Upper lobe of right lung (tissue), 1 donor: Measurements from ENCODE around the gene LILRA6. TPM values are rescaled to one million over a fixed set of nuclear protein-coding genes. Genes with fewer than 3 reads are reported as not detected.
A peak's percentile ranks its signal among the peaks of the same experiment; 100 is the strongest.

Source experiments
- ATAC-seq: fragments of 200-7000 bp; cut with Tn5 transposase; one replicate; pipeline ENCODE4 v1.9.1; 2020; ENCODE audit warnings: mild to moderate bottlenecking, moderate library complexity
- DNase-seq: peaks from one replicate; pipeline ENCODE4 v3.0.0-alpha.2; 2020
- H3K27ac ChIP-seq: fragments of 200-600 bp; one replicate; pipeline ENCODE4 v1.8.0; 2022
- H3K27me3 ChIP-seq: fragments of 200-600 bp; one replicate; pipeline ENCODE4 v1.8.0; 2022; ENCODE audit warnings: mild to moderate bottlenecking
- H3K36me3 ChIP-seq: fragments of 200-600 bp; one replicate; pipeline ENCODE4 v1.8.0; 2022
- H3K4me1 ChIP-seq: fragments of 200-600 bp; one replicate; pipeline ENCODE4 v1.8.0; 2022
- H3K4me3 ChIP-seq: fragments of 200-600 bp; one replicate; pipeline ENCODE4 v1.8.0; 2022; ENCODE audit warnings: mild to moderate bottlenecking
- H3K9me3 ChIP-seq: fragments of 200-600 bp; one replicate; pipeline ENCODE4 v1.8.0; 2022
- CTCF ChIP-seq: fragments of 200-600 bp; IDR thresholded peaks from one replicate; pipeline ENCODE4 v1.8.0; 2022; ENCODE audit warnings: antibody characterized with exemption
- intact Hi-C: fragments of 100-400 bp; cut with DNase I; formaldehyde crosslinking; loops from one replicate; pipeline ENCODE4 v1.11.0; 2022
- total RNA-seq: library from RNA; stranded (reverse); fragmentation: NEBNext Ultra II Directional; extraction: Animal tissue kit (Norgen Biotek cat#: 25700); gene quantifications from one replicate; pipeline ENCODE4 v1.2.1, GENCODE V29; 2021
- donor health status: DM: no; HTN: yes; CAD: no; lungs with severe emphysema.

Gene LILRA6
- total RNA-seq, 1 donor from 2014 or later: 21.4 TPM

GRCh38 chr19:54193011-54193410 is 49.6 kb downstream of the LILRA6 start:
- Histone ChIP-seq H3K4me3 (no peak overlapping the region), H3K36me3 (peaks cover 32% of the 10 kb centered on the region), H3K4me1 (peaks cover 20% of the 10 kb centered on the region), H3K9me3 (no peaks in the 10 kb centered on the region), H3K27ac (no peak overlapping the region), H3K27me3 (no peaks in the 10 kb centered on the region)
- ATAC-seq: no peak
- no peak for TF ChIP-seq CTCF
- intact Hi-C loops: no loop called here
- no peak for DNase-seq

GRCh38 chr19:54191811-54192453 is 50.7 kb downstream of the LILRA6 start:
- Histone ChIP-seq H3K4me1 (peaks cover 21% of the 10 kb centered on the region), H3K9me3 (no peaks in the 10 kb centered on the region), H3K36me3 (peaks cover 38% of the 10 kb centered on the region), H3K4me3 (peak overlapping the region; percentile 98), H3K27ac (peak overlapping the region; percentile 99), H3K27me3 (no peaks in the 10 kb centered on the region)
- ATAC-seq: no peak
- intact Hi-C loops: no loop called here
- DNase-seq: no peak
- no peak for TF ChIP-seq CTCF

- no peak for TF ChIP-seq CTCF
- H3K36me3 ChIP-seq: peaks cover 38% of the 10 kb centered on the region
- peaks cover 21% of the 10 kb centered on the region for H3K4me1 ChIP-seq
- DNase-seq: peak; percentile 95
- ATAC-seq: peak; percentile 54
- no peaks in the 10 kb centered on the region for H3K27me3 ChIP-seq
- peak within 1 kb of the TSS; percentile 99 for H3K27ac ChIP-seq
- intact Hi-C loops: no loop called here
- no peaks in the 10 kb centered on the region for H3K9me3 ChIP-seq
- H3K4me3 ChIP-seq: peak within 1 kb of the TSS; percentile 98
Measured at GRCh38 chr19:54191011-54191810, 51.4 kb downstream of the LILRA6 start, which contains the start of gene TSEN34. TSS of gene TSEN34 (plus strand) at chr19:54191308. CDS start at chr19:54191365, 57 bp downstream.

GRCh38 chr19:54190503-54191010 is 52.0 kb downstream of the LILRA6 start:
- H3K36me3 ChIP-seq: peaks cover 37% of the 10 kb centered on the region
- intact Hi-C loops: no loop called here
- peak; percentile 76 for ATAC-seq

More at GRCh38 chr19:54190503-54191010, 52.0 kb downstream of the LILRA6 start:
- Histone ChIP-seq H3K27ac (peak overlapping the region; percentile 99), H3K27me3 (no peaks in the 10 kb centered on the region), H3K4me3 (peak overlapping the region; percentile 98), H3K4me1 (peaks cover 21% of the 10 kb centered on the region), H3K9me3 (no peaks in the 10 kb centered on the region)
- DNase-seq: peak; percentile 99
- TF ChIP-seq CTCF: no peak
